Kidney glomerular epithelial cell (primary cell): ENCODE results near the gene SAA1.
A peak's percentile ranks its signal among the peaks of the same experiment; 100 is the strongest.

Experiments used
- DNase-seq: peaks from one replicate; lab custom pipeline; 2025; lab: John Stamatoyannopoulos, UW

The SAA1 gene

DNA sequence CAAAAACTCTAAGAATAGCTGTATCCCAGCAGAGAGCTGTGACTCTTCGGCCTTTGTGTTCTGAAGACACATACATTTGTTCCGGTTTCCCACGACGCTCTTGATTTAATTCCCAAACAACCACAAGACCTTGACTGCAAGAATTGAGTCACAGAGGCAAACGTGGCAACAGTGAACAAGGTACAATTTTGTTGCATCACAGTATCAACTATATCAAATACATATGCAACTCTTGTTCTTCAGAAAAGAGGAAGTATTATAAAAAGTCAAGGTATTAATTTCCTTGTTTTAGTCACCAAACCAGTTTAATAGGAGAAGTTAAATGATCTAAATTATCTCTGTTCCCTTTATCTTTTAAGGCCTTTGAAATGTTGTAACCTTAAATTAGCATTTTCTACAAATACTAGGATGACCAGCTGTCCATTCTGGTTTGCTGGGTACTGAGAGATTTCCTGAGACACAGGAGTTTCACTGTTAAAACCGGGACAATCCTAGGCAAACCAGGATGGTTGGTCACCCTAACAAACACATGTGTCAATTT, 44.8 kb downstream of the SAA1 start:
- DNase-seq = no peak

DNA sequence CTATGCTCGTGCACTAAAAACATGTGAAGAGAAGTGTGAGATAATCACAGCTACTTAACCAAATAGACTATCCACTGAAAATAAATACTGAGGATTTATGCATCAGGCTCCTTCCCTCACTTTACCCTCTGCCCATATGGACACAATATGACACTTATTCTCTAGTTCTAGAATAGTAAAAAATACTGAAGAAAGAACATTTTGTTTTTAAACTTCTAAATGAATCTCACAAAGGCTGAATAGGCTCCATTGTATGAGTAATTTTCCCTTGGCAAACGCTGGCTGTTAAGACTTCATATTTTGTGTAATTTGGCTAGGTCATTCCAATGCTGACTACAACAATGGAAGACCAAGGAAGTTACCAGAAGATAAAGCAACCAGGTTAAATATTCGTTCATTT, 45.9 kb downstream of the SAA1 start:
- no peak for DNase-seq

DNA sequence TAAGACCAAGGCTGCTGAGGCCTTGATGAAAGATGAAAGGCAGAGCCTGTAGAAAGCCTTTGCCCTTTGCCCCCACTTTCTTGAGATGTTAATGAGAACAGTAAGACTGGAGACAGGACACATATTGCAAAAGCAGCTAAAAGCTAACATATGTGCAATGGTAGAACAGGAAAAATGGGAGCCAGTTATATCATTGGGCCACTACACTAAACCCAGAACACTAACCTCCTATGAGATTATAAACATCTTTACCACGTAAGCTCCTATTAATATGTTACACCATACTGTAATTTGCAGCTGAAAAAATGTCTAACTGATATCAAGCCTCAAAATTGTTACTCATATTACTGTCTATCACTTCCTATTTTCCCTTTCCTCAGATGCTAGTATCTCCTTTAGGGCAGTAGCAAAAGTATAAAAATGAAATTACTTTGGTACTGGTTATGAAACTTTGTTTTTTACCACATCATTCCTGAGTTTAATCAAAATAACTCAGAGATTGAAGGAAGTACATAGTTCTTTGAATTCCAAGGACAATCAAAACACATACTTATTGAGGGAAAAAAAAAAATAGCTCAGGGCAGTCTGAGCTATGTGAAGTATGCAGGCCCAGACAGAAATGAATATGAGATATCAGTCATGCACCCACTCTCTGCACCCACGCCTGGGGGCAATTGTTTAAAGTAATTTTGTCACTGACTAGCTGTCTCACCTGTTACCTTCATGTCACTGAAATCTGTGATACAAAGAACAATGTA, 46.8 kb downstream of the SAA1 start:
- DNase-seq = peak; percentile 49

- DNase-seq = no peak
Observed at GRCh38 chr11:18313965-18314763, 48.1 kb downstream of the SAA1 start.

DNA sequence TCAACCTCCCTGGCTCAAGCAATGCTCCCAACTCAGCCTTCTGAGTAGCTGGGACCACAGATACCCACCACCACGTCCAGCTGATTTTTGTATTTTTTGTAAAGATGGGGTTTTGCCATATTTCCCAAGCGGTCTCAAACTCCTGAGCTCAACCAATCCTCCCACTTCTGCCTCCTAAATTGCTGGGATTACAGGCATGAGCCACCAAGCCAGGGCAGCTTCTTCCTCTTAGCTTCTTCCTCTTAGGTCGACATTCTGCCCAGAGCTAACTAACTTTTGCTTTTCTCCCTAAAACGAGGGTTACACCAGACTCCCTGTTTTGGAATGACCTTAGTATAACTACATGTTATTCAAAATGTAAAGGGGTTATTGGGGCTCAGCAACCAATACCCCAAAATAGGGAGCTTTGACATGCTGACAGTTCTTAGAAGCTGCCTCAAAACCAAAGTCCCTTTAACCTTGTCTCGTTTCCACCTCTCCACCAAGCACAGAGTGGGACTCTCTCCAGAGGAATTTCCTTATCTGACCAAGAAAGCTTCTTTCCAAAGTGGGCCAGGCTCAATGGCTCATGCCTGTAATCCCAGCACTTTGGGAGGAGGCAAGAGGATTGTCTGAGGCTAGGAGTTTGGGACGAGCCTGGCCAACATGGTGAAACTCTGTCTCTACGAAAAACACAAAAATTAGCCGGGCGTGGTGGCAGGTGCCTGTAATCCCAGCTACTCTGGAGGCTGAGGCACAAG, 48.9 kb downstream of the SAA1 start:
- no peak for DNase-seq

DNA sequence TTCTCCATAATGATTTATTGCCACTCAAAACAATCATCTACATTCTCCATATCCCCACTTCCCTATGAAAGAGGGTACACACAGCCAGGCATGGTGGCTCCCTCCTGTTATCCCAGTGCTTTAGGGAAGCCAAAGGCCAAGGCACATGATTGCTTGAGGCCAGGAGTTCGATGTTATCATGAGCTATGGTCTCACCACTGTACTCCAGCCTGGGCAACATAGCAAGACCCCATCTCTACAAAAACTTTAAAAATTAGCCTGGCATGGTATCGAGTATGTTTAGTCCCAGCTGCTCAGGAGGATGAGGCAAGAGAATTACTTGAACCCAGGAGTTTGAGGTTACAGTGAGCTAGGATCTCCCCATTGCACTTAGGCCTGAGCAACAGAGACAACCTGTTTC, 49.8 kb downstream of the SAA1 start:
- DNase-seq = no peak

GRCh38 chr11:18317551-18317950, 51.5 kb downstream of the SAA1 start:
- DNase-seq = no peak
